A549 (cell line): Measurements from ENCODE around the gene PTPN14. TPM values are rescaled to one million over a fixed set of nuclear protein-coding genes. Genes with fewer than 3 reads are reported as not detected.

Experiments
- ATAC-seq, 2 experiments: fragments of 200-7000 bp in 1 of 2; fragments of >200 bp in 1 of 2; cut with Nextera tagmentation in 1 of 2; cut with Tn5 transposase in 1 of 2; 3 replicates each; pipeline versions ENCODE4 v1.8.0 to v1.9.1; 2018 to 2020; ENCODE audit warnings: mild to moderate bottlenecking in 1 of 2, moderate library complexity in 1 of 2
- CTCF ChIA-PET: fragments of 300-600 bp; sonication (Branson Sonifier 250); formaldehyde crosslinking; extraction: SDS; loops from one replicate; lab custom pipeline; 2021; ENCODE audit warnings: antibody characterized with exemption, inconsistent platforms; lab: Yijun Ruan, JAX
- POLR2A ChIA-PET: fragments of 350-600 bp; formaldehyde crosslinking; extraction: SDS; loops from one replicate; lab custom pipeline; 2021; ENCODE audit warnings: antibody characterized with exemption, inconsistent platforms; lab: Yijun Ruan, JAX
- DNase-seq, 2 experiments: peaks; one replicate each; pipeline versions ENCODE4 v3.0.0 to v3.0.0-alpha.2; 2011 to 2016; ENCODE audit warnings: low read depth in 1 of 2, low spot score in 1 of 2
- FAIRE-seq: peaks from 2 replicates; lab custom pipeline; 2011; peaks lifted over from hg19 to GRCh38; lab: Jason Lieb, UNC
- H3K27ac ChIP-seq, 2 experiments: fragments of >200 bp; sonication (Bioruptor Twin); formaldehyde crosslinking; 3 replicates each; pipeline ENCODE4 v1.5.1; 2016 to 2017
- H3K4me1 ChIP-seq: fragments of >200 bp; sonication (Bioruptor Twin); formaldehyde crosslinking; 3 replicates; pipeline ENCODE4 v1.6.1; 2016
- H3K4me2 ChIP-seq: fragments of >200 bp; sonication (Bioruptor Twin); formaldehyde crosslinking; 3 replicates; pipeline ENCODE4 v1.6.1; 2016
- H3K4me3 ChIP-seq: fragments of >200 bp; sonication (Bioruptor Twin); formaldehyde crosslinking; 3 replicates; pipeline ENCODE4 v1.5.1; 2016
- H3K9me3 ChIP-seq: fragments of >200 bp; sonication (Bioruptor Twin); formaldehyde crosslinking; 3 replicates; pipeline ENCODE4 v1.6.1; 2016
- CBX2 ChIP-seq: fragments of 200-600 bp; sonication (generic); IDR thresholded peaks from 2 replicates; pipeline ENCODE4 v1.6.1; 2016; ENCODE audit warnings: low read depth, mild to moderate bottlenecking, borderline replicate concordance
- CEBPB ChIP-seq, 2 experiments: fragments of >200 bp in 1 of 2; sonication (Bioruptor Twin) in 1 of 2; formaldehyde crosslinking in 1 of 2; IDR thresholded peaks; 2 replicates each; pipeline ENCODE4 v1.6.1; 2012 to 2016
- CTCF ChIP-seq: fragments of >200 bp; sonication (Bioruptor Twin); formaldehyde crosslinking; IDR thresholded peaks from 3 replicates; pipeline ENCODE4 v1.5.1; 2016
- E2F6 ChIP-seq: IDR thresholded peaks from 2 replicates; pipeline ENCODE4 v1.6.1; 2012; ENCODE audit warnings: low read depth, borderline replicate concordance
- GATA3 ChIP-seq: IDR thresholded peaks from 2 replicates; pipeline ENCODE4 v1.6.1; 2012; ENCODE audit warnings: borderline replicate concordance
- HDAC2 ChIP-seq: fragments of 200-600 bp; sonication (generic); IDR thresholded peaks from 2 replicates; pipeline ENCODE4 v1.6.1; 2016
- HES2 ChIP-seq: fragments of >200 bp; sonication (Bioruptor Twin); formaldehyde crosslinking; IDR thresholded peaks from 2 replicates; pipeline ENCODE4 v1.6.1; 2016
- HOXA7 ChIP-seq: fragments of 250-450 bp; sonication (Bioruptor Pico); IDR thresholded peaks from 2 replicates; pipeline ENCODE4 v1.5.0; 2020; ENCODE audit warnings: mild to moderate bottlenecking, moderate library complexity
- MAFK ChIP-seq: fragments of 450-650 bp; IDR thresholded peaks from 2 replicates; pipeline ENCODE4 v1.6.1; 2014; ENCODE audit not compliant: partially characterized antibody
- MAZ ChIP-seq: fragments of 150-350 bp; IDR thresholded peaks from 2 replicates; pipeline ENCODE4 v1.6.1; 2014; ENCODE audit warnings: antibody characterized with exemption, low read depth, low read length, borderline replicate concordance
- NFE2L2 ChIP-seq: fragments of 150-350 bp; conservative IDR thresholded peaks from 2 replicates; pipeline ENCODE4 v1.6.1; 2014; ENCODE audit warnings: low read length
- POLR2AphosphoS2 ChIP-seq: conservative IDR thresholded peaks from 2 replicates; pipeline ENCODE4 v1.6.1; 2012; ENCODE audit warnings: low read length, improper control_type of control experiment, inconsistent platforms
- RAD21 ChIP-seq, 2 experiments: fragments of >200 bp in 1 of 2; sonication (Bioruptor Twin) in 1 of 2; formaldehyde crosslinking in 1 of 2; IDR thresholded peaks in 1 of 2; conservative IDR thresholded peaks in 1 of 2; 2 replicates in 1 of 2; 3 replicates in 1 of 2; pipeline ENCODE4 v1.6.1; 2012 to 2018; ENCODE audit warnings: inconsistent platforms in 1 of 2
- RARB ChIP-seq: fragments of 250-450 bp; sonication (Bioruptor Pico); IDR thresholded peaks from 2 replicates; pipeline ENCODE4 v1.8.0; 2021; ENCODE audit warnings: mild to moderate bottlenecking, moderate library complexity
- RFX5 ChIP-seq: fragments of 450-650 bp; IDR thresholded peaks from 2 replicates; pipeline ENCODE4 v1.7.1; 2014; ENCODE audit warnings: antibody characterized with exemption, mild to moderate bottlenecking, moderate library complexity
- SMC3 ChIP-seq: fragments of >200 bp; sonication (Bioruptor Twin); formaldehyde crosslinking; IDR thresholded peaks from 3 replicates; pipeline ENCODE4 v1.6.1; 2018; ENCODE audit warnings: inconsistent platforms
- SREBF2 ChIP-seq: fragments of 450-650 bp; IDR thresholded peaks from 2 replicates; pipeline ENCODE4 v1.6.1; 2014; ENCODE audit warnings: mild to moderate bottlenecking, moderate library complexity
- ZFP36 ChIP-seq: fragments of 450-650 bp; IDR thresholded peaks from 2 replicates; pipeline ENCODE4 v1.6.1; 2014; ENCODE audit warnings: borderline replicate concordance; ENCODE audit not compliant: partially characterized antibody
- WGBS: methylation state at CpG from one replicate; pipeline ENCODE4 v1.1.6; 2017; ENCODE audit errors: missing lambda C conversion rate; 5-methylcytosine and 5-hydroxymethylcytosine counted together
- polyA plus RNA-seq, 4 experiments: library from polyadenylated mRNA; depleted of rRNA in 3 of 4; stranded (reverse); fragments of >200 nt; fragmentation: RNase III in 1 of 4; extraction: RNeasy Plus Mini Kit Qiagen cat#74134 plus additional on column Dnase treatment in 1 of 4; gene quantifications; 2 replicates in 3 of 4; 3 replicates in 1 of 4; pipeline ENCODE4 v1.2.3, GENCODE V29; 2011 to 2017

The PTPN14 gene
- polyA plus RNA-seq, 2 of the 4 experiments (the other 2 are of a cell fraction), result 9.2 to 10.0 TPM

GRCh38 chr1:214335567-214335966 lies 215.8 kb downstream of the PTPN14 start:
- FAIRE-seq (no peak), ATAC-seq (no peak), DNase-seq (no peak)
- WGBS, result 88% methylated on average over 4 of the region's 4 CpGs
- Histone ChIP-seq H3K27ac (no peak overlapping the region), H3K9me3 (no peaks in the 10 kb centered on the region), H3K4me1 (no peaks in the 10 kb centered on the region), H3K4me3 (no peak overlapping the region), H3K4me2 (no peak overlapping the region)
- ChIA-PET CTCF (interaction anchor here (1.7 to 18.8 kb wide), 4 partner anchors 10 to 248 kb away, joined by 3 to 515 read pairs (median 128); partner anchors contain the start of gene PTPN14), POLR2A (no interaction called here)
- TF ChIP-seq RFX5, result no peak
- no peak for TF ChIP-seq ZFP36
- no peak for TF ChIP-seq CBX2
- no peak for TF ChIP-seq SREBF2
- no peak for TF ChIP-seq E2F6
- no peak for TF ChIP-seq SMC3
- no peak for TF ChIP-seq POLR2AphosphoS2
- TF ChIP-seq CEBPB (IDR thresholded peaks at IDR 0.05), result no peak
- no peak for TF ChIP-seq HDAC2
- no peak for TF ChIP-seq RARB (CRISPR knock-in tag)
- TF ChIP-seq NFE2L2, result no peak
- no peak for TF ChIP-seq MAZ
- no peak for TF ChIP-seq HOXA7 (CRISPR knock-in tag)
- TF ChIP-seq HES2, result no peak

GRCh38 chr1:214332946-214333798 lies 218.2 kb downstream of the PTPN14 start:
- no peak for FAIRE-seq
- peak; percentile 94 for TF ChIP-seq SMC3
- no peak for TF ChIP-seq GATA3
- TF ChIP-seq RAD21 (conservative IDR thresholded peaks at IDR 0.05 in 1 of 2, IDR thresholded peaks at IDR 0.05 in 1 of 2), result peak; percentile 85 to 89
- TF ChIP-seq MAFK, result no peak
- no peak for TF ChIP-seq HES2
- peak; percentile 92 for TF ChIP-seq CTCF
- H3K4me1 ChIP-seq, result no peaks in the 10 kb centered on the region
- no peak overlapping the region for H3K4me2 ChIP-seq
- H3K27ac ChIP-seq, result peak overlapping the region in 1 of 2 experiments; percentile 51; a peak in 1 of 6 replicates
- ChIA-PET CTCF (interaction anchor here (0.6 to 18.8 kb wide), 75 partner anchors 8 to 1811 kb away, joined by 3 to 515 read pairs (median 5); partner anchors contain the start of genes CENPF, PTPN14 and SMYD2), POLR2A (no interaction called here)
- no peak overlapping the region for H3K4me3 ChIP-seq
- peak; percentile 58 to 79 for ATAC-seq
- H3K9me3 ChIP-seq, result no peaks in the 10 kb centered on the region
- DNase-seq, result peak; percentile 39 to 62
- 63% methylated on average over 6 of the region's 6 CpGs for WGBS
